Measurements from ENCODE around the gene TMOD3. TPM values are rescaled to one million over a fixed set of nuclear protein-coding genes. Genes with fewer than 3 reads are reported as not detected.
"Not testable (repeated sequence)": the region's sequence is repeated elsewhere in the genome, so short reads cannot be mapped to it uniquely, and the experiment has no call there.

The TMOD3 gene
- total and polyA plus RNA-seq, 2 of the 4 experiments (the other 2 are of a cell fraction): 10.7 to 22.0 TPM

GRCh38 chr15:51783967-51784366 lies 45.5 kb upstream of the TMOD3 start:
- H3K18ac ChIP-seq (ENCODE audit: low read depth, low read length): no peak overlapping the region
- H2AFZ ChIP-seq (replicated peaks; ENCODE audit: low read length, poor library complexity): no peak overlapping the region
- no TSS peak for BruUV-seq (replicated peaks)
- H3K4ac ChIP-seq (ENCODE audit: low read depth, low read length): no peak overlapping the region
- no CpG with 5 or more reads among the region's 3 CpGs for WGBS, 2 experiments (ENCODE audit: extremely low coverage in 2 of 2, insufficient read length in 1 of 2)
- H3K23ac ChIP-seq (ENCODE audit: low read depth, low read length): no peak overlapping the region
- no peaks in the 10 kb centered on the region for H4K20me1 ChIP-seq (ENCODE audit: insufficient read depth, low read length)
- H2AK9ac ChIP-seq (replicated peaks; ENCODE audit: low read depth, low read length, poor library complexity): no peak overlapping the region
- DNase-seq (no peak), ATAC-seq (ENCODE audit: low read depth) (no peak)
- no peak overlapping the region for H3K56ac ChIP-seq (ENCODE audit: extremely low read depth, insufficient read depth, low read length)
- peaks cover 5% of the 10 kb centered on the region; the same call in 1 of the 2 replicates for H3K36me3 ChIP-seq (ENCODE audit: control insufficient read depth, insufficient read depth, low read length)
- H3K4me3 ChIP-seq (ENCODE audit: insufficient read depth, low read depth, low read length): no peak overlapping the region
- dilution Hi-C loops (cut with HindIII; ENCODE audit: low sequenced_read_pairs, unreplicated experiment): no loop called here
- no peaks in the 10 kb centered on the region for H3K4me1 ChIP-seq (ENCODE audit: control insufficient read depth, insufficient read depth, low read length)
- no peaks in the 10 kb centered on the region for H3K9me1 ChIP-seq (ENCODE audit: insufficient read depth, low read length)
- TF ChIP-seq, protein P1, sequence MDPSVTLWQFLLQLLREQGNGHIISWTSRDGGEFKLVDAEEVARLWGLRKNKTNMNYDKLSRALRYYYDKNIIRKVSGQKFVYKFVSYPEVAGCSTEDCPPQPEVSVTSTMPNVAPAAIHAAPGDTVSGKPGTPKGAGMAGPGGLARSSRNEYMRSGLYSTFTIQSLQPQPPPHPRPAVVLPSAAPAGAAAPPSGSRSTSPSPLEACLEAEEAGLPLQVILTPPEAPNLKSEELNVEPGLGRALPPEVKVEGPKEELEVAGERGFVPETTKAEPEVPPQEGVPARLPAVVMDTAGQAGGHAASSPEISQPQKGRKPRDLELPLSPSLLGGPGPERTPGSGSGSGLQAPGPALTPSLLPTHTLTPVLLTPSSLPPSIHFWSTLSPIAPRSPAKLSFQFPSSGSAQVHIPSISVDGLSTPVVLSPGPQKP (IDR thresholded peaks at IDR 0.05; ENCODE audit: borderline replicate concordance, low read depth, low read length): no peak
- no peak for TF ChIP-seq BHLHE40 (IDR thresholded peaks at IDR 0.05; ENCODE audit: low read depth, low read length)
- TF ChIP-seq CHD1 (IDR thresholded peaks at IDR 0.05; ENCODE audit: low read depth, low read length): no peak
- TF ChIP-seq MXI1 (IDR thresholded peaks at IDR 0.05; ENCODE audit: borderline replicate concordance, low read depth, low read length): no peak
- no peak for TF ChIP-seq CEBPB (IDR thresholded peaks at IDR 0.05; ENCODE audit: low read depth, low read length)
- no peak for TF ChIP-seq MAZ (IDR thresholded peaks at IDR 0.05; ENCODE audit: borderline replicate concordance, low read depth, low read length)
- no peak for TF ChIP-seq POLR2A (IDR thresholded peaks at IDR 0.05; ENCODE audit: low read depth, low read length)
- H3K9ac ChIP-seq (ENCODE audit: low read depth, low read length): no peak overlapping the region
- H2AK5ac ChIP-seq (ENCODE audit: low read depth, low read length): no peak overlapping the region
- ChIA-PET POLR2A (ENCODE audit: unreplicated experiment) (no interaction called here), CTCF (interaction anchor here (1.0 kb wide), 1 partner anchor 134 kb away, joined by 5 read pairs; no protein-coding TSS in a partner anchor)
- in situ Hi-C loops (cut with MboI; ENCODE audit: low sequenced_read_pairs): no loop called here
- H3K9me3 ChIP-seq (ENCODE audit: control insufficient read depth, insufficient read depth, low read length): no peaks in the 10 kb centered on the region
- H2BK120ac ChIP-seq (ENCODE audit: low read depth, low read length): no peak overlapping the region
- H3K4me2 ChIP-seq (ENCODE audit: low read depth, low read length): no peak overlapping the region
- H4K5ac ChIP-seq (ENCODE audit: low read depth, low read length): no peak overlapping the region
- no peaks in the 10 kb centered on the region for H3K79me1 ChIP-seq (ENCODE audit: low read depth in 1 of 2, low read length in 2 of 2)
- no peak overlapping the region for H4K8ac ChIP-seq (ENCODE audit: low read depth in 2 of 2, low read length in 2 of 2)
- H3K14ac ChIP-seq (replicated peaks; ENCODE audit: low read depth, low read length): no peak overlapping the region
- no peak overlapping the region for H2BK5ac ChIP-seq (ENCODE audit: low read depth, low read length, poor library complexity, severe bottlenecking)
- H3K27ac ChIP-seq (ENCODE audit: insufficient read depth, low read length): no peak overlapping the region
- H2BK20ac ChIP-seq (ENCODE audit: low read depth, low read length): no peak overlapping the region
- H2BK15ac ChIP-seq (ENCODE audit: low read depth, low read length): no peak overlapping the region
- H4K91ac ChIP-seq (ENCODE audit: insufficient read depth, low read depth, low read length): no peak overlapping the region
- no peaks in the 10 kb centered on the region for H3K27me3 ChIP-seq (ENCODE audit: control insufficient read depth, insufficient read depth, low read length)
- intact Hi-C loops (cut with micrococcal nuclease): loop anchor here (10.0 kb wide), 1 partner anchor 441 kb away; no protein-coding TSS in a partner anchor

DNA sequence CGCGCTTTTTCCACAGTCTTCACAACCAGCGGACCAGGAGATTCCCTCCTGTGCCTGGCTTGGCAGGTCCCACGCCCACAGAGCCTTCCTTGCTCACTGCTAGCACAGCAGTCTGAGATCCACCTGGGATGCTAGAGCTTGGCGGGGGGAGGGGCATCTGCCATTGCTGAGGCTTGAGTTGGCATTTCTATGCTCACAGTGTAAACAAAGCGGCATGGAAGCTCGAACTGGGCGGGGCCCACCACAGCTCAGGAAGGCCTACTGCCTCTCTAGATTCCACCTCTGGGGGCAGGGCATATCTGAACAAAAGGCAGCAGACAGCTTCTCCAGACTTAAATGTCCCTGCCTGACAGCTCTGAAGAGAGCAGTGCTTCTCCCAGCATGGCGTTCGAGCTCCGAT lies 42.3 kb upstream of the TMOD3 start:
- H3K4me2 ChIP-seq (ENCODE audit: low read depth, low read length); H3K4ac ChIP-seq (ENCODE audit: low read depth, low read length); POLR2A ChIA-PET (ENCODE audit: unreplicated experiment); BruUV-seq (replicated peaks); H3K9me3 ChIP-seq (ENCODE audit: control insufficient read depth, insufficient read depth, low read length); DNase-seq; H2BK120ac ChIP-seq (ENCODE audit: low read depth, low read length); ATAC-seq (ENCODE audit: low read depth); H3K27ac ChIP-seq (ENCODE audit: insufficient read depth, low read length); H4K5ac ChIP-seq (ENCODE audit: low read depth, low read length); H2AK5ac ChIP-seq (ENCODE audit: low read depth, low read length); H2BK5ac ChIP-seq (ENCODE audit: low read depth, low read length, poor library complexity, severe bottlenecking); H3K4me3 ChIP-seq (ENCODE audit: insufficient read depth, low read depth, low read length); H3K14ac ChIP-seq (replicated peaks; ENCODE audit: low read depth, low read length); H2BK20ac ChIP-seq (ENCODE audit: low read depth, low read length); H3K18ac ChIP-seq (ENCODE audit: low read depth, low read length); H3K36me3 ChIP-seq (ENCODE audit: control insufficient read depth, insufficient read depth, low read length); H3K27me3 ChIP-seq (ENCODE audit: control insufficient read depth, insufficient read depth, low read length); H3K56ac ChIP-seq (ENCODE audit: extremely low read depth, insufficient read depth, low read length); H3K9me1 ChIP-seq (ENCODE audit: insufficient read depth, low read length); H3K79me1 ChIP-seq (ENCODE audit: low read depth in 1 of 2, low read length in 2 of 2); H3K9ac ChIP-seq (ENCODE audit: low read depth, low read length); H4K20me1 ChIP-seq (ENCODE audit: insufficient read depth, low read length); H4K8ac ChIP-seq (ENCODE audit: low read depth in 2 of 2, low read length in 2 of 2); in situ Hi-C loops (cut with MboI; ENCODE audit: low sequenced_read_pairs); H2BK15ac ChIP-seq (ENCODE audit: low read depth, low read length); CTCF ChIA-PET; H2AFZ ChIP-seq (replicated peaks; ENCODE audit: low read length, poor library complexity); H3K4me1 ChIP-seq (ENCODE audit: control insufficient read depth, insufficient read depth, low read length); H3K23ac ChIP-seq (ENCODE audit: low read depth, low read length); H2AK9ac ChIP-seq (replicated peaks; ENCODE audit: low read depth, low read length, poor library complexity); dilution Hi-C loops (cut with HindIII; ENCODE audit: low sequenced_read_pairs, unreplicated experiment); H4K91ac ChIP-seq (ENCODE audit: insufficient read depth, low read depth, low read length): not testable (repeated sequence)
- WGBS, 2 experiments (ENCODE audit: extremely low coverage in 2 of 2, insufficient read length in 1 of 2): 73% methylated on average over 3 of the region's 11 CpGs; no CpG with 5 or more reads in 1 of the 2 experiments
- intact Hi-C loops (cut with micrococcal nuclease): loop anchor here (10.0 kb wide), 1 partner anchor 438 kb away; no protein-coding TSS in a partner anchor

All from IMR-90 (cell line).